Activated CD8-positive, alpha-beta T cell treated with anti-CD3 and anti-CD28 coated beads, Interleukin-2, amount 10 ng/mL, durations not matched to agents 7 days and 5 days (primary cell): ENCODE data around the gene HSPB9. TPM values are rescaled to one million over a fixed set of nuclear protein-coding genes. Genes with fewer than 3 reads are reported as not detected.
A peak's percentile ranks its signal among the peaks of the same experiment; 100 is the strongest.

Experiments
- ATAC-seq: fragments of 150-1000 bp; cut with Tn5 transposase; one replicate; pipeline ENCODE4 v1.10.0; 2021; ENCODE audit warnings: moderate library complexity
- CTCF ChIA-PET: fragments of 350-600 bp; sonication (Branson Sonifier 250); formaldehyde crosslinking; loops from one replicate; lab custom pipeline; 2021; ENCODE audit warnings: antibody characterized with exemption; lab: Charles Lee
- POLR2A ChIA-PET: fragments of 350-600 bp; sonication (Branson Sonifier 250); formaldehyde crosslinking; loops from one replicate; lab custom pipeline; 2021; ENCODE audit warnings: antibody characterized with exemption; lab: Charles Lee
- DNase-seq: peaks from one replicate; pipeline ENCODE4 v3.0.0-alpha.2; 2020
- H3K27ac Mint-ChIP-seq: one replicate; pipeline ENCODE4 v1.8.0; 2021; ENCODE audit warnings: mild to moderate bottlenecking, mixed read lengths
- H3K27me3 Mint-ChIP-seq: one replicate; pipeline ENCODE4 v1.8.0; 2021; ENCODE audit warnings: low read depth, mixed read lengths
- H3K36me3 Mint-ChIP-seq: one replicate; pipeline ENCODE4 v1.8.0; 2021; ENCODE audit warnings: low read depth, mixed read lengths
- H3K4me1 Mint-ChIP-seq: one replicate; pipeline ENCODE4 v1.8.0; 2021; ENCODE audit warnings: low read depth, mixed read lengths
- H3K4me3 Mint-ChIP-seq: one replicate; pipeline ENCODE4 v1.8.0; 2021; ENCODE audit warnings: mild to moderate bottlenecking, mixed read lengths
- H3K9me3 Mint-ChIP-seq: one replicate; pipeline ENCODE4 v1.8.0; 2022; ENCODE audit warnings: mixed read lengths; ENCODE audit not compliant: insufficient read depth
- total RNA-seq, 2 experiments: library from RNA; stranded (reverse); gene quantifications; one replicate each; pipeline ENCODE4 v1.2.3, GENCODE V29; 2021

Gene HSPB9, protein sequence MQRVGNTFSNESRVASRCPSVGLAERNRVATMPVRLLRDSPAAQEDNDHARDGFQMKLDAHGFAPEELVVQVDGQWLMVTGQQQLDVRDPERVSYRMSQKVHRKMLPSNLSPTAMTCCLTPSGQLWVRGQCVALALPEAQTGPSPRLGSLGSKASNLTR
- under 1 TPM; 0.16 to 0.29 TPM for total RNA-seq

GRCh38 chr17:42122371-42123303 lies at the start of gene HSPB9:
HSPB9 (plus strand) TSS chr17:42122804; CDS start chr17:42122851, 47 bp downstream.
- ChIA-PET CTCF (interaction anchor here (1.7 to 5.5 kb wide), 2 partner anchors 104 to 157 kb away, joined by 4 to 47 read pairs; partner anchors contain the start of genes DNAJC7 and NKIRAS2), POLR2A (interaction anchor here (0.6 to 2.8 kb wide), 2 partner anchors 10 to 185 kb away, joined by 3 to 15 read pairs; partner anchors contain the start of gene DHX58)
- ATAC-seq: no peak
- Mint-ChIP-seq H3K27ac (peak within 1 kb of the TSS; percentile 32), H3K4me3 (peak within 1 kb of the TSS; percentile 73), H3K36me3 (peaks cover 31% of the 10 kb centered on the region), H3K9me3 (no peaks in the 10 kb centered on the region), H3K4me1 (peaks cover 24% of the 10 kb centered on the region), H3K27me3 (no peaks in the 10 kb centered on the region)
- DNase-seq: no peak

DNA sequence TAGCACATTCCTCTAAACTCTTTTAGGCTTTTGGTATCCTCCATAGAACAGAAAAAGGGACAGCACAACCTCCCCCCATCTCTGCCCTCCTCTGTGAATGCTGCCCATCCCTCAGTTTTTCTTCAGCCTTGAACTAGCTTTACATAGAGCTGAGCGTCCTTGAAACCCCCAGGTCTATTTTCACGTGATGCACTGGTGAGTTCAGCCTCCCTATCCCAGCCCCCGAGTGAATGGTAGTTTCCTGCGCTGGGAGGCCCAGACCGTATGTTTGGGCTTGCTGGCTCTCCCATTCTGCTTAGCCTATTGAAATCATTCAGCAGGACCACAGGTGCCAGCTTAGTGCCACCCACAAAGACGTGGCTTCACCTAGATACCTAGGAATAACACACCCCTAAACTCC lies 46.8 kb upstream of the HSPB9 start:
- ChIA-PET CTCF (interaction anchor here (2.7 kb wide), 1 partner anchor 9 kb away, joined by 18 read pairs; no protein-coding TSS in a partner anchor), POLR2A (no interaction called here)
- Mint-ChIP-seq H3K4me3 (no peak overlapping the region), H3K4me1 (peaks cover 25% of the 10 kb centered on the region), H3K27me3 (no peaks in the 10 kb centered on the region), H3K9me3 (no peaks in the 10 kb centered on the region), H3K36me3 (no peaks in the 10 kb centered on the region), H3K27ac (no peak overlapping the region)
- ATAC-seq (no peak), DNase-seq (no peak)

DNA sequence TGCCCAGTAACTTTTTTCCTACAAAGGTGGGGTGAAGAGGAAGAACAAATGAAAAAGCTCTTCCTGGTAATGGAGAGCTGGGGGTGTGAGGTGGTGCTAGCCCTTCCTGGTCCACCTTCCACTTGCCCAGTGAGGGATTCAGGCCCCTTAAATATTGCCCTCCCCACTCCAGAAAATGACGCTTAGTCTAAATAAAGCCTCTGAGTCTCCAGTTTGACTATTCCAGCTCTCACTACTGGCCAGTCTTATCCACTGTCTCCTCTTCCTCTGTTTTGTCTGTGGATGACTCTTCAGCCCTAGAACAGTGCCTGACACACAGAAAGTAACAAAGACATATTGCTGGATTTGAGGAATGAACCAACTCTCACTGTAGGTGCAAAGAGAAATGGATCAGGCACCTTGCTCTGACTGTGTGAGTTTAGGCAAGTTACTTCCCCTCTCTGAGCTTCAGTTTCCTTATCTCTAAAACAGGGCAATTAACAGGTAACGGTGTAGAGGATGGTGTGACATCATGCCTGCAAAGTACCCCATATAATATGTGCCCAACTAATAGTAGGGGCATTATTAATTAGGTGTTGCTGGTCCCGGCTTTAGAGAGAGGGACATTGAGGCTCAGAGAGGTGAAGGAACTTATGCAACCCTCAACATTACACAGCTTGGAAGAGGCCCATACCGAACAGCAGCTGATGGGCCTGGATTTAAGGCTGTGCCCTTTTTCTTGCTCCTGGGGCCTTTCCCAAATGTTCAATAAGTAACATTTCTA lies 45.6 kb upstream of the HSPB9 start:
- DNase-seq (no peak), ATAC-seq (no peak)
- no peak overlapping the region for H3K4me3 Mint-ChIP-seq
- no peaks in the 10 kb centered on the region for H3K9me3 Mint-ChIP-seq
- CTCF ChIA-PET: interaction anchor here (1.0 to 2.7 kb wide), 5 partner anchors 10 to 52 kb away, joined by 3 to 18 read pairs (median 3); no protein-coding TSS in a partner anchor
- no peaks in the 10 kb centered on the region for H3K36me3 Mint-ChIP-seq
- POLR2A ChIA-PET: no interaction called here
- no peaks in the 10 kb centered on the region for H3K27me3 Mint-ChIP-seq
- H3K27ac Mint-ChIP-seq: no peak overlapping the region
- H3K4me1 Mint-ChIP-seq: peaks cover 14% of the 10 kb centered on the region

DNA sequence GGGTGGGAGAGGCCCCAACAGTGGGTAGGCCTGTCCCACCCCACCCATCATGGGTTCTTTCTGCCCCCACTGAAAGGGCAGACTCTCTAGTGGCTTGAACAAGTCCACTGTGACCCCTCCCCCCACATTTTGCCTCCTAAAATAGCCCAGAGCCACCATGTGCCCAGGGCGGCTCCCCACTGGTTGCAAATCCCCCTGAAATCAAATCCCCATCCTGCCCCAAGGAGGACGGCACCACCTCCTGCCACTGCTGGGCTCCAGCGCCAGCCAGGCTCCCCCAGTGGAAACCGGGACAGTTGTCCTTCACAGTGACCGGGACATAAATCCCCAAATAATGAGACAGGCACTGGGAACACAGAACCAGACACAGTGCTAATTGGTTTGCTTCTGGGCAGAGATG lies 44.8 kb upstream of the HSPB9 start:
- Mint-ChIP-seq H3K9me3 (no peaks in the 10 kb centered on the region), H3K4me3 (no peak overlapping the region), H3K27ac (no peak overlapping the region), H3K27me3 (no peaks in the 10 kb centered on the region), H3K4me1 (peaks cover 11% of the 10 kb centered on the region), H3K36me3 (no peaks in the 10 kb centered on the region)
- ChIA-PET POLR2A (no interaction called here), CTCF (interaction anchor here (2.7 kb wide), 1 partner anchor 11 kb away, joined by 18 read pairs; no protein-coding TSS in a partner anchor)
- DNase-seq: no peak
- ATAC-seq: no peak

DNA sequence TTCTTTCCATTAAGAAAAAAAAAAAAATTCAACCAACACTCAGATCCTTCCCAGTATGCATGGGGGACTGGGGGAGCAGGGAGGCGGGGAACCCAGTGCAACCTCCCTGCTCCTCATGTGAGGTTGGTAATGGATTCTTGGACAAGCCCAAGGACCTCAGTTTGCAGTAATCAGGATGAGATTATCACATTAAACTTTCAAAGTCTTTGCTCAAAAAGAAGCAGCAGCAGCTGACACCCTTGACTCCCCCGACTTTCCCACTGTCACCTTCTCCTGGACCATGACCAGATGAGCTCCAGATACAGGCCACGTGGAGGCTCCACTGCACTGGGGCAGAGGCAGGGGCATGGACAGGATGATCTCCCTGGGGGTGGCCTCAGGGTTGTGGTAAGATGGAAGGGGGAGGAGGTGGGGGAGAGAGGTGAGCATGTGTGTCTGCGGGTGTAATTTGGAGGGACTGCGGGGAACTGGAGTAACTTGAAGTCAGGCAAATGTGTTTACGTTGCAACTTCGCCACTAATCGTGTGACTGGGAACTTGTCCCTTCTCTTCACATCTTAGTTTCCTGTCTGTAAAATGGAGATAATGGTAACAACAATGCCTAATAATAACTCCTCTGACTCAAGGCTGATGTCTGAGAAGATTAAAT lies 44.1 kb upstream of the HSPB9 start:
- CTCF ChIA-PET: no interaction called here
- no peak for DNase-seq
- H3K27me3 Mint-ChIP-seq: no peaks in the 10 kb centered on the region

DNA sequence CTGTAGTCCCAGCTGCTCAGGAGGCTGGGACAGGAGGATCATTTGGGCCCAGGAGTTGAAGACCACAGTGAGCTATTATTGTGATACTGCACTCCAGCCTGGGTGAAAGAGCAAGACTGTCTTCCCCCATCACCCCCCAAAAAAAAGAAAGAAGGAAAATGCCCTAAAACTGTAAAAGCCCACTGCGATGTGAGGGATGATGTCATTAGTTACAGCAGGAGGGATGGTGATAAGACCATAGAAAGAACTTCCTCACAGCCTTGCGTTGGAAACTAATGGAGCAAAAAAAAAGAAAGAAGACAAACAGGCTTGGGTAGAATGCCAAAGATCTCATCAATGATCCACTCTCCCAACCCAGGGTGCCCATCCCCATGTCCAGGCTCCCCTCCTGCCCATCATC lies 43.1 kb upstream of the HSPB9 start:
- H3K27me3 Mint-ChIP-seq: no peaks in the 10 kb centered on the region
- CTCF ChIA-PET: interaction anchor here (0.9 to 2.3 kb wide), 3 partner anchors 12 to 54 kb away, joined by 4 to 9 read pairs (median 5); no protein-coding TSS in a partner anchor
- POLR2A ChIA-PET: no interaction called here
- H3K36me3 Mint-ChIP-seq: no peaks in the 10 kb centered on the region
- no peak overlapping the region for H3K27ac Mint-ChIP-seq
- no peak for ATAC-seq
- no peaks in the 10 kb centered on the region for H3K4me1 Mint-ChIP-seq
- no peaks in the 10 kb centered on the region for H3K9me3 Mint-ChIP-seq
- no peak overlapping the region for H3K4me3 Mint-ChIP-seq
- DNase-seq: no peak

More for the DNA sequence above, 44.1 kb upstream of the HSPB9 start:
- no peaks in the 10 kb centered on the region for H3K36me3 Mint-ChIP-seq
- H3K9me3 Mint-ChIP-seq: no peaks in the 10 kb centered on the region
- POLR2A ChIA-PET: no interaction called here
- peaks cover 5% of the 10 kb centered on the region for H3K4me1 Mint-ChIP-seq
- no peak for ATAC-seq
- H3K4me3 Mint-ChIP-seq: no peak overlapping the region
- no peak overlapping the region for H3K27ac Mint-ChIP-seq

DNA sequence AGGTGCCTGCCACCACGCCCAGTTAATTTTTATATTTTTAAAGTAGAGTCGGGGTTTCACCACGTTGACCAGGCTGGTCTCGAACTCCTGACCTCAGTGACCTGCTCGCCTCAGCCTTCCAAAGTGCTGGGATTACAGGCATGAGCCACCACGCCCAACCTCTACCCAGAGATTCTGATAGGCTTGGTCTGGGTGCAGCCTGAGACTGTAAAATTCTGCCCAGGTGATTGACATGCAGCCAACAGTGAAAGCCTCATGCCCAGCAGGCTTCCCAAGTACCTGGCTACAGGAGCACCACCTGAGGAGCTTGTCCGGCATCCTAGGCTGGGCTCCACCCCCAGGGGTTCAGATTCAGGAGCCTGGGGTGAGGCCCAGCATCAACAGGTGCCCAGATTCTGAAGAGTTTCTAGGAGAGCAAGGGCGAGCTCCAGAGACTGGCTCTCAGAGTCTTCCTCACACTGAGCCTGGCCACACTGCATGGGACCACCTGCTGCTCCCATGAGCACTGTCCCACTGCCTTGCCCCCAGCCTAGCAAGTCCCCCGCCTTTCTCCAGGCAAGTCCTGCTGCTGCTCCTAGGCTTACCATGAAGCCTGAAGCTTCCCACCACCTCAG lies 41.0 kb upstream of the HSPB9 start:
- H3K27me3 Mint-ChIP-seq: no peaks in the 10 kb centered on the region
- ChIA-PET CTCF (interaction anchor here (2.3 kb wide), 1 partner anchor 20 kb away, joined by 9 read pairs; no protein-coding TSS in a partner anchor), POLR2A (interaction anchor here (0.7 kb wide), 1 partner anchor 61 kb away, joined by 3 read pairs; no protein-coding TSS in a partner anchor)
- no peaks in the 10 kb centered on the region for H3K9me3 Mint-ChIP-seq
- ATAC-seq (no peak), DNase-seq (no peak)
- H3K4me1 Mint-ChIP-seq: no peaks in the 10 kb centered on the region
- H3K27ac Mint-ChIP-seq: no peak overlapping the region
- no peak overlapping the region for H3K4me3 Mint-ChIP-seq
- H3K36me3 Mint-ChIP-seq: no peaks in the 10 kb centered on the region

DNA sequence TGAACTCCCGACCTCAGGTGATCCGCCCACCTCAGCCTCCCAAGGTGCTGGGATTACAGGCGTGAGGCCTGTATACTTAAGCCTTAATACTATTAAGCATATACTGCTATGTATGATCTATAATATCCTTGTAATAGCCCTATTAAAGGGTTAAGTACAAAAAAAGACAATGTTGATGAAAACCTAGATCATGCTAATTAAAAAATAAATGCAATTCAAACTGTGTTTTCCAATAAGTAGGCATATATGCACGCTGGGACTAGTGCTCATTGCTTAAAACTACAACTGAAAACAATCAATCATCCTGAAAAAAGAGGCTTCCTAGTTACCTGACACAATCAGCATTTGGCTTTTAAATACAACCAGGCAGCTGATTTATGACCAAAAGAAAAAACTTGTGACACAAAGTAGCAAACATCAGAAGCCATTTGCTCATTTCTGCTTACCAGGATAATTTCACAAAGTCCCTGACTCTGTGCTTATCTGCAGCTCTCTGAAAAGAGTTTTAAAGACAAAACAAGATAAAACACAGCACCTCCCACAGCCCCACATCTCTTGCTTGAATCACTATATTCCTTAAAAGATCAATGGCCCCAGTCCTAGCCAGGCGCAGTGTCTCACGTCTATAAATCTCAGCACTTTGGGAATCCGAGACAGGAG lies 35.4 kb upstream of the HSPB9 start:
- ATAC-seq (no peak), DNase-seq (no peak)
- H3K27me3 Mint-ChIP-seq: peaks cover 12% of the 10 kb centered on the region
- no peaks in the 10 kb centered on the region for H3K4me1 Mint-ChIP-seq
- no peaks in the 10 kb centered on the region for H3K36me3 Mint-ChIP-seq
- no peak overlapping the region for H3K4me3 Mint-ChIP-seq
- no peak overlapping the region for H3K27ac Mint-ChIP-seq
- POLR2A ChIA-PET: no interaction called here
- H3K9me3 Mint-ChIP-seq: no peaks in the 10 kb centered on the region
- CTCF ChIA-PET: no interaction called here

GRCh38 chr17:42087736-42088705 lies 34.6 kb upstream of the HSPB9 start:
- CTCF ChIA-PET: interaction anchor here (1.6 to 2.2 kb wide), 2 partner anchors 20 to 23 kb away, joined by 5 to 6 read pairs; no protein-coding TSS in a partner anchor
- peaks cover 12% of the 10 kb centered on the region for H3K27me3 Mint-ChIP-seq
- ATAC-seq (no peak), DNase-seq (no peak)
- no peak overlapping the region for H3K4me3 Mint-ChIP-seq
- H3K27ac Mint-ChIP-seq: no peak overlapping the region
- no peaks in the 10 kb centered on the region for H3K9me3 Mint-ChIP-seq
- POLR2A ChIA-PET: no interaction called here
- H3K4me1 Mint-ChIP-seq: no peaks in the 10 kb centered on the region
- H3K36me3 Mint-ChIP-seq: no peaks in the 10 kb centered on the region
